CD1c-positive myeloid dendritic cell (primary cell): ENCODE data around the gene ZNF599.

Experiments used
- DNase-seq: peaks from one replicate; pipeline ENCODE4 v3.0.0-alpha.2; 2016; ENCODE audit errors: extremely low spot score

Gene ZNF599

DNA sequence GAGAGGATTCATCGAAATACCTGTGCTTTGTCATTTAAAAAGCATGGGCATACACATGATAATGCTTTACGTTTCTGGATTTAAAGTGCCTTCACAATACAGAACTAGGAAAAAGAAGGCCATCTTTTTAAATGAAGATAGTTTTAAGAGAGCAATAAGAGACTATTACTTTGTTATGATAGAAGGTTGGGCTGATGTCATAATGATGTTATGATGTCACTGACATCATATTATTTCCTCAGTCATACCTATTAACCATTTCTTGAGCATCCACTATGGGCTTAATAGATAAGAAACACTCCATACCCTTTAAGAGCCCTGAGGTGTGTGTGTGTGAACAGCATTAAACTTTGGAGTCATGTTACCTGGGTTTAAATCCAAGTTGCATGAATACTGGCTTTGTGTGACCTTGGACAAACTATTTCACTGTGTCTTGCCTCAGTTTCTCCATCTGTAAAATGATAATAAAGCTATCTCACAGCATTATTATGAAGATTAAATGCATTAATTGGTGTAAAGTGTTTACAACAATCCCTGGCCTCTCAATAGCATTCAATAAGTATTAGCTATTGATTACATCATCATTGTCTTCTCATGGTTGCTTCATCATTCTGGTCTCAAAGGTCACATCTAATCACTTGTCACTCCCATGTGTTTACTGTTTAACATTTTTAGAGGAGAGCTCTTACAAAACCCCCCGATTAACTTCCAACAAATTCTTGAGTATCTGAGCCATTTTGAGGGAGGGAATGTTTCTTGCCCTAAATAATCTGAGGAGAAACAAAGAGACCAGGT lies 27.9 kb downstream of the ZNF599 start:
- no peak for DNase-seq

DNA sequence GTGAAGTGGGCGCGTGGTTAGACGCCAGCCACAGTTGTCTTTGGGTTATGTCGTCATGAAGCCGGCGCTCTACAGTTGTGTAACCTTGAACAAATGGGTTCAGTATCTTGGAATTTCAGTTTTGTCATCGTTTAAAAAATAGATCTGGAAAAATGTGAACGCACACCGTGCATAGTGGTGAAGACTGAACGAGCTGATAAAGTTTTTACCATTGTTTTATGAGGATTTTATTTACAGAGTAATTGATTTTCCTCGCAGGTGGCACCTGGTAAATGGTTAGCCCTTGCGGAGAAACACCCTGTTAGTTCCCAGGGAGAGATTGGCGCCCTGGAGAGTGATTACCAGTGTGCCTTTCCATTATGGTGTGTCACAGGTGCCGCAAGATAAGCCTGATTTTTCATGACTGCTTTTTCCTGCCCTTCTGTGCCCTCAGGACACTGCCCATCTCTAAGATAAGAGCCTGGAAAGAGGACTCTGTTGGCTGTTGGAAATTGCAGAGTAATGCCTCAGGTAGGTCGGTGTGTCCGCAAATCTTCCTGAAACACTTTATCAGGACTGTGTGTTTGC lies 38.4 kb downstream of the ZNF599 start:
- DNase-seq: peak; percentile 84

DNA sequence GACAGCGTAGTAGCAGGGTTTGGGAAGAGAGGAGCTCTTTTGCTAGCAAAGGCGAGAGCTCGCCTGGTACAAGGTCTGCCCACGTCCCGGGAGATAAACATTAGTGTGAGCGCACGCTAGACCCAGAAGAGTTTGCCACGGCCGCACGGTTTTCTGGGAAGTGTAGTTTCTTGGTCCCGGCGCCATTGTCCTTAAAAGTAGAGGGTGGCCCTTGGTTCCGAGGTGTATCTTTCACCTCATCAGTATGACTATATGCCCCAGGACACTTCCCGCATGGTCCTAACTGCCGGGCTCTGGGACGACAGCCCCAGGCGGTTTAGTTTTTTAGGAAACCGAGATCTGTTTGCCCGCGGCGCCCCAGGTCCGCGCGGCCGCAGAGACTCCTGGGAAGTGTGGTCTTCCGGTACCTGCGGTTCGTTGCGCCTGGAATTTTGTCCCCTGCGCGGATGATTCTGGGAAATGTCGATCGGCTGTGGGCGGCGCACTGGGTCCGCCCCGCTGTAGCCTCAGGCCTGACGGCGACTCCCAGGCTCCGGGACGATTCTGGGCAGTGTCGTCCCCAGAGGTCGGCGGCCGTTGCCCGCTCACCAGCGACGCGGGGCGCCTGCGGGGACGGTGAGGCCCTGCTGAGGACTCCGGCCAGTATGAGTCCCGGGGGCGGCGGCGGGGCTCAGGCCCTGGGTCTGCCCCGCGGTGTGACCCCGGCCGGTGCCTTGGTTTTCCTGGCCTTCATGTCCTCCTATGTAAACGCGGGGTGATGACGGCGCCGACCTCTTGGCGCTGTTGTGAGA lies 39.1 kb downstream of the ZNF599 start, which contains the start of gene ZNF181:
TSS of gene ZNF181 (plus strand) at position 498 of the 791 bp plus-strand sequence. CDS start 795 bp downstream, outside the sequence.
- peak; percentile 93 for DNase-seq

DNA sequence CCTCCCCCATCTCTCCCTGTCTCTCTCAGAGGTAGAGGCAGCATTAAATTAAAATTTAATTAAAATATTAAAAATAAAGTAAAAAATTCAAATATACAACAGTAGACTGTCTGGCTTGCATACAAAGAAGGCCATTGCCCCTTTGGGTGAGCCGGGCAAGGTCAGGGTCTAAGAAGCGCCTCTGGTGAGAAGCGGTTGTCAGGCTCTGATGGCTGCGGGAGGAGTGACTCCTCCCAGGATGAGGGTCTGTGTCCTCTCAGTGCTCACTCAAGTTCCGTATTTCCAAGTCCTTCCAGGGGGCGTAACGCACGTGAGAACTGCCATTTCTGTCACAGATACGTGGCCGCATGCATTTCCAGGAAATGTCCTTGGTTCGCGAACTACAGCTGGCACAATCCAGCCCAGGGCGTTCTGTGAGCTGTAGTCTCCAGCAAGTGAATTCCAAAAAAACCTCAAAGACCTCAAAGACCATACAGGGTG lies 39.7 kb downstream of the ZNF599 start:
- peak; percentile 79 for DNase-seq

DNA sequence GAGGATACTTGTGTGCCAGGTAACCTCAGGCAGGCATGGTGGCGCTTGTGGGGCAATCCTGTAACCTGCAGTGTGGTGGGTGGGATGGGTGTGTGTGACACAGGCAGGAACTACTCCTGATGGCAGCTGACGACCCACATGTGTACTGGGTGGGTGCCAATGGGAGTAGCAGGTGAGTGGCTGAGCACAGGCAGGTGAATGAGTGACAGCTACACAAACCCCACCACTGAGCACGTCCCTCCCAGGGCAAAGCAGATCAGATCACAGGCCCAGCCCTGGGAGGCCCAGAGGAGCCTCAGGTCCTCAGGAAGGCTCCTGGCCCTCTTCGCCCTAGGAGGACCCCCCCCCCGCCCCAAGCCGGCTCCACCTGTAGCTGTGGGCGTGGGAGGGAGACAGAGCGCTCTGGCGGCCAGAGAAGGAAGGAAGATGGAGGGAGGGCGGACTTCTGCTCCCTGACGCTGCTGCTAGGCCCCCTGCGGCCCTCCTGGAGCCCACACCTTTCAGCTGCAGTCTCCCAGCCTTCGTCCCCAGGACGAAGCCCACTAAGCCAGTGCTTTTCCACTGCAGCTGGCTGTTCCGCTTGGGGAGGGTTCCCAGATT lies 40.3 kb downstream of the ZNF599 start:
- DNase-seq: no peak

DNA sequence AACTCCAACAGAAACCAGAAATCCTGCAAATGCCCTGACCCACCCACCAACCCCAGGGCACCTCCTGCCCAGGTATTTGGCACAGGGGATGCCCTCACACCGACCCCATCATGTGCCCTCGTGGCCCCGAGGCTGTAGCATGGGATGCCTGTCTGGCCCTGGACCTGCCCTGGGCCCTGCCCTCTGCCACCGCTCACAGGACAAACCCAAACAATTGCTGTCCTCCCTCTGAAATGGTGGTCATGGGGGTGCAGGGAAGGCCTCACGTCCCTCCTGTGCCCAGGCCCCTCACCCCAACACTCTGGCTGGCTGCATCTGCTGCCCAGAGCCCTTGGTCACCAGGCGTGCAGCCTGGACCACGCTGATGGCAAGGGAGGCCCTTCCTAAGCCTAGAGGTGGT lies 41.1 kb downstream of the ZNF599 start:
- no peak for DNase-seq

DNA sequence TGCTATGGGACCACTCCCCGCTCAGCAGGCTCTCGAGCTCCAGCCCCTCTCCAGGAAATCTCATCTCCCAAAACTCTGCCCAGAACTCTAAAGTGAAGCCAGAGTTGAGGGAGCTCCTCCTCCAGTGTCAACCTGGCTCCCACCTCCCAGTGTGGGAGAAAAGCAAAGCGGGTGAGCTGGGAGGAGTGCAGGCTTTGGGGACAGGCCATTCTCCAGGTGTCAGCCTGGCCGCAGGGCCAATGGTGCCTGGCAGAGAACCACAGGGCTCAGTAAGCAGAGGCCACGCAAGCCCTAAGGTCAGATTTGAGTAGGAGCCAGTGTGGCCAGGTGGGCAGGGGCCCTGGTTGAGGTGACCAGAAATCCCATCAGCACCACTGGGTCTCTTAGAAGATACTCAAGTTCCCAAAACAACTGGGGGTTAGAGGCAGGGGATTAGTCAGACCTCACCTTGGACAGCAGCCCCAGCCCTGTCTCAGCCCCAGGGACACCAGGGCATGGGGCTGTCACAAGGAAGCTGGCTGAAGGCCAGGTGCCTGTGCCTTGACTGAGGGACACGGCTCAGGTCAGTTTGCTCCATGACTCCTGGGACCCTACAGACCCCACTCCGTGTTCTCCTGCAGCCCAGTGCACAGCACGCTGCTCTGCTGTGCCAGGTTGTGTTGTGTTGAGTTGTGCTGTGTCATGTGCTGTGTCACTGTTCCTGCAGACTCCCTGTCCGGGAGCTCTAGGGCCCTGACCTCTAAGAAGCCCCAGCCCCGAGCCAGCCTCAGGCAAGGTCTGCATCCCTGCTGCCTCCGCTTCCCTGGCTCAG lies 41.8 kb downstream of the ZNF599 start:
- DNase-seq: no peak

DNA sequence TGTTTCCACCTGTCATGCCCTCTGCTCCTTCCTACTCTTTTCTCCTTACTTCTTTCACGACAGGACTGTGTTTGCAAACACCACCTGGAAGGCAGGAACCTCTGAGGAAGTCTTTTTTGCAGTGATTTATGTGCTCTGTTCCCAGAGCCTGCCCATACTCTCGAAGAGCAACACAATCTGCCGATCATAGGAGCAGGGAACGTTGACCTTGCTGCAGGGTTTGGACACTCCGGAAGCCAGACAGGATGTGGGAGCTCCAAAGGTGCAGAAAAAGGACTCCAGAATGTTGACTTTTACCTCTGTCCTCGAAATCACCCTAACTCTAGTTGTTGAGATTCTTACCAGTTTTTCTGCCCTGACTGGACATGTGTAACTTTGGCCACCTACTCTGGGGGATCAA lies 47.6 kb downstream of the ZNF599 start:
- no peak for DNase-seq

DNA sequence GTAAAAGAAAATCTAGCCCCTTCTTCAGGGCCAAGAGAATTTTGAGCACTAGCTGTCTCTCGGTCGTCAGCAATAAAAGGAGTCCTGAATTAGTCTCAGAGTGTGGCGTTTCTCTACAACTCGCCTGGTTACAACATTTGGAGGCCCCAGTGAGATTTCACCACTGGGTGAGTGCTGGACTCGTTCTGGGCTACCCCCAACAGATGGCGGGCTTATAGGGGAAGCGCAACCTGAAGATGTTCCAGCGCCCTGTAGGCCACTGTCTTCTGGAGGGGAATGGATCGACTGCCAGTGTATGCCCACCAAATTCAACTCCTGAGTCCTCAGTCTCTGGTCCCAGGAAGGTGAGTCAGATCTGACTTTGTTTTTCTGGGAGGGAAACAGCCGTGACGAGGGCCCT lies 50.7 kb downstream of the ZNF599 start:
- no peak for DNase-seq

DNA sequence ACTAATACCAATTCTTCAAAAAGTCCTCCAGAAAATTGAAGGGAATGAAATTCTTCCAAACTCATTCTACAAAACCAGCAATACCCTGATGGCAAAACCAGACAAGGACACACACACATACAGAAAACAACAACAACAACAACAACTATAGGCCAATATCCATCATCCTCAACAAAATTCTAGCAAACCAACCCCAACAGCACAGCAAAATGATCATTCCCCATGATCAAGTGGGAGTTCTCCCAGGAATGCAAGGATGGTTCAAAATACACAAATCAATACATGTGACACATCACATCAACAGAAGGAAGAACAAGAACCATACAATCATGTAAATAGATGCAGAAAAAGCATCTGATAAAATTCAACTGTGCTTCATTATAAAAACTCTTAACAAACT lies 57.7 kb downstream of the ZNF599 start:
- no peak for DNase-seq

DNA sequence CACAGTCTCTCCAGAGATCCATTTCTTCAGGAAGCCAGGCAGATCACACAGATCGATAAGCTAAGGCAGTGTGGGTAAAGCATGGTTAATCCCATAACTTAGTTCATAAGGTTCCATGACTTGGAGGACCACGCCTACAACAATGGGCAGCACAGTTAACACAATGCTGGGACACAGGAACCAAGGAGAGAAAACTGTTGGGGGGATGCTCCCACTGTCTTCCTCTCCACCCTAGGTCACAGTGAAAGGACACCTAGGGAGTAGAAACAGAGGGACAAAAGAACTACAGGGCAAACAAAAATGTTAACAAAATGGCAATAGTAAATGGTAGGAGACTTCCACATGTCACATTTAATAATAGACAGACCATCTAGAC lies 59.8 kb downstream of the ZNF599 start:
- DNase-seq: no peak

DNA sequence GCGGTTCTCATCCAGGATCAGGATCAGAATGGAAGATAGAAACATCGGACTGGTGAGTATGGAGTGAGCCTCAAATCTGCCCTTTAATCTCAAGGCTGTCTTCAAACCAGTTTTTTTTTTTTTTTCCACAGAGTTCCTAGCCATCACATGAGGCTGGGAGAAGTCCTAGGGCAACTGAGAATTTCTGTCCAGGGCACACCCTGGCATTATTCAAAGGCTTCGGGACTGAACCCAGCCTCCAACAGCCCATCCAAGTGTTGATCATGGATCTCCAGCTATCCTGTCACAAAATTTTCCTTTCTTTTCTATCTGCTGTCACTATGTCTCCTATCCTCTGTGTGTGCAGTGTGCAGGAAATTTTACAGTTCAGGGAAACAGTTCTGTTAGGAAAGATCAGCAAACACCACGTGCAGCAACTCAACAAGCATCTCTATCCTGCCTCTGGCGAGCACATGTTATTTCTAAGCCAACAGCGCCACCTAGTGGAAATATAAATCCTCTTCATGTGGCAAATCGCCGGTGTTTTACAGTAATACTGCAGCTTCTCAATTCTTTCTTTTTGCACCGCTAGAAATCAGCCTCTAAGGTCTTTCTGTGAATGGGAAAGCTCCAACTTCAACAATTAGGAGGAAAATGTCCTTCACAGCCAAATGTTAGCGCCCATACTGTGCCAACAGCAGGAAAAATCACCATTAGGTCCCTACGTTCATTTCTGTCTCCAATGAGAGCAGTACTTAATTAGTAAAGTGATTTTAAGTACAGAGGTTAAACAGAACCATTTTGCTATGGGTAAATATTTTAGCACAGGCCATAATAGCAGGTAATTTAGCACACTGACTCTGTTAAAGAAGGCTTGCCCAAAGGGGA lies 60.4 kb downstream of the ZNF599 start:
- peak; percentile 84 for DNase-seq

DNA sequence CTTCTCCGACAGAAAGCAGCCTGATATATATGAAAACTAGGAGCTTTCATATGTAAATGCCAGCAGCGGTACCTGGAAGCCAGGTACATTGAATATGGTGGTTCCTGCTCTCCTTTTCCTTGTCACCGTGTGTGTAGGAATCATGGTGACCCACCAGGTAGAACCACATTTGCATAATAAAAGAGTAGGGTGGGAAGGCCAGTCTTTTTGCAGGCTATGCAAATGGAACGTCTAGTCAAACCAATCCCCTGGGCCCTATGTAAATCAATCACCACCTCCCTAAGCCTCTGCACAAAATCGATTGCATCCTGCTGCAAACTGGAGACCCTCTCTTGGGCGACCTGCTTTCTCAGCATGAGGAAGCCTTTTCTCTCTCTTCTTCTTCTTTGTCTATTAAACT lies 61.1 kb downstream of the ZNF599 start:
- DNase-seq: no peak
